Esophagus muscularis mucosa (tissue), 4 donors: Measurements from ENCODE around the gene ARID5B. TPM values are rescaled to one million over a fixed set of nuclear protein-coding genes. Genes with fewer than 3 reads are reported as not detected.

Experiments used
- DNase-seq: peaks from one replicate; pipeline ENCODE4 v3.0.0-alpha.2; 2017; ENCODE audit errors: extremely low spot score
- H3K27ac ChIP-seq, 4 donors: fragments of 200-600 bp; sonication (generic); replicated peaks in 1 of 4; 1 replicate in 3 of 4; 2 replicates in 1 of 4; pipeline ENCODE4 v1.5.1; 2016 to 2019; ENCODE audit warnings: mild to moderate bottlenecking in 1 of 4
- H3K27me3 ChIP-seq, 4 donors: fragments of 200-600 bp; sonication (generic); one replicate each; pipeline versions ENCODE4 v1.5.1 to v1.6.0; 2016 to 2019
- H3K36me3 ChIP-seq, 4 donors: fragments of 200-600 bp; sonication (generic); one replicate each; pipeline ENCODE4 v1.5.1; 2016 to 2019
- H3K4me1 ChIP-seq, 4 donors: fragments of 200-600 bp; sonication (generic); one replicate each; pipeline ENCODE4 v1.5.1; 2016 to 2019
- H3K4me3 ChIP-seq, 4 donors: fragments of 200-600 bp; sonication (generic); 1 replicate in 2 of 4; 2 replicates in 2 of 4; pipeline ENCODE4 v1.5.1; 2016 to 2019; ENCODE audit warnings: mild to moderate bottlenecking in 4 of 4, moderate library complexity in 1 of 4
- H3K9me3 ChIP-seq, 4 donors: fragments of 200-600 bp; sonication (generic); 1 replicate in 3 of 4; 2 replicates in 1 of 4; pipeline ENCODE4 v1.5.1; 2016 to 2019
- CTCF ChIP-seq, 3 experiments: fragments of 200-600 bp in 2 of 3; fragments of 450-650 bp in 1 of 3; sonication (generic) in 2 of 3; IDR thresholded peaks; one replicate each; pipeline ENCODE4 v1.5.1; 2017 to 2019; ENCODE audit warnings: antibody characterized with exemption in 3 of 3, mild to moderate bottlenecking in 2 of 3, moderate library complexity in 1 of 3
- EP300 ChIP-seq: sonication (generic); formaldehyde crosslinking; IDR thresholded peaks from one replicate; pipeline ENCODE4 v1.6.1; 2017; ENCODE audit warnings: antibody characterized with exemption
- POLR2A ChIP-seq: fragments of 450-650 bp; IDR thresholded peaks from one replicate; pipeline ENCODE4 v1.6.1; 2017; ENCODE audit warnings: antibody characterized with exemption, moderate library complexity, mild to moderate bottlenecking, low read depth
- POLR2AphosphoS5 ChIP-seq, 2 donors: sonication (generic); formaldehyde crosslinking; IDR thresholded peaks; one replicate each; pipeline ENCODE4 v1.6.1; 2017; ENCODE audit warnings: antibody characterized with exemption in 2 of 2
- WGBS: methylation state at CpG from one replicate; pipeline ENCODE4 v1.1.5; 2018; 5-methylcytosine and 5-hydroxymethylcytosine counted together
- intact Hi-C: fragments of 100-400 bp; cut with DNase I; formaldehyde crosslinking; loops from one replicate; pipeline ENCODE4 v1.15.1; 2023
- total RNA-seq, 4 donors: library from RNA; depleted of rRNA; stranded (reverse); fragments of >200 nt; gene quantifications; one replicate each; pipeline versions ENCODE4 v1.1.0 to v1.2.1, GENCODE V29; 2016

Gene ARID5B
- total RNA-seq, 4 donors from 2014 or later, result 33.6 to 150 (median 64.9) TPM

- no peak overlapping the region for H3K27ac ChIP-seq
- TF ChIP-seq EP300 (no peak), POLR2AphosphoS5 (IDR thresholded peaks at IDR 0.05) (no peak)
- intact Hi-C loops, result no loop called here
These were observed 13.7 kb upstream of the ARID5B start for GRCh38 chr10:61887772-61888171.

GRCh38 chr10:61888744-61889143 lies 12.8 kb upstream of the ARID5B start:
- no peak overlapping the region for H3K4me3 ChIP-seq
- H3K4me1 ChIP-seq, result no peaks in the 10 kb centered on the region
- H3K27me3 ChIP-seq, result no peaks in the 10 kb centered on the region
- no peaks in the 10 kb centered on the region for H3K36me3 ChIP-seq
- intact Hi-C loops, result no loop called here
- WGBS, result 85% methylated on average over 1 of the region's 1 CpG
- H3K9me3 ChIP-seq, result no peaks in the 10 kb centered on the region
- H3K27ac ChIP-seq, result no peak overlapping the region
- no peak for DNase-seq
- no peak for TF ChIP-seq POLR2AphosphoS5 (IDR thresholded peaks at IDR 0.05)
- no peak for TF ChIP-seq POLR2A
- no peak for TF ChIP-seq CTCF (IDR thresholded peaks at IDR 0.05)
- TF ChIP-seq EP300, result no peak

More at GRCh38 chr10:61887772-61888171, 13.7 kb upstream of the ARID5B start:
- Histone ChIP-seq H3K9me3 (no peaks in the 10 kb centered on the region), H3K27me3 (no peaks in the 10 kb centered on the region), H3K4me1 (no peaks in the 10 kb centered on the region), H3K36me3 (no peaks in the 10 kb centered on the region), H3K4me3 (no peak overlapping the region)
- DNase-seq, result no peak

GRCh38 chr10:61890430-61890829 lies 11.1 kb upstream of the ARID5B start:
- Histone ChIP-seq H3K9me3 (no peaks in the 10 kb centered on the region), H3K4me1 (no peaks in the 10 kb centered on the region), H3K36me3 (no peaks in the 10 kb centered on the region), H3K27me3 (no peaks in the 10 kb centered on the region), H3K27ac (no peak overlapping the region), H3K4me3 (no peak overlapping the region)
- TF ChIP-seq POLR2AphosphoS5 (IDR thresholded peaks at IDR 0.05), result no peak
- no peak for TF ChIP-seq CTCF (IDR thresholded peaks at IDR 0.05)
- intact Hi-C loops, result no loop called here
- DNase-seq, result no peak

GRCh38 chr10:61890881-61891409 lies 10.6 kb upstream of the ARID5B start:
- WGBS, result 94% methylated on average over 5 of the region's 5 CpGs

GRCh38 chr10:61891906-61892585 lies 9.5 kb upstream of the ARID5B start:
- no peaks in the 10 kb centered on the region for H3K27me3 ChIP-seq
- peaks cover 1 to 4% (median 3%) of the 10 kb centered on the region in 4 donors for H3K4me1 ChIP-seq
- H3K4me3 ChIP-seq, result no peak overlapping the region
- H3K9me3 ChIP-seq, result no peaks in the 10 kb centered on the region
- TF ChIP-seq EP300 (no peak), POLR2A (no peak), POLR2AphosphoS5 (IDR thresholded peaks at IDR 0.05) (no peak), CTCF (IDR thresholded peaks at IDR 0.05) (no peak)
- DNase-seq, result no peak
- no peaks in the 10 kb centered on the region for H3K36me3 ChIP-seq
- 38% methylated on average over 5 of the region's 5 CpGs for WGBS
- intact Hi-C loops, result no loop called here
- no peak overlapping the region for H3K27ac ChIP-seq

More at GRCh38 chr10:61890881-61891409, 10.6 kb upstream of the ARID5B start:
- Histone ChIP-seq H3K36me3 (no peaks in the 10 kb centered on the region), H3K4me3 (no peak overlapping the region), H3K27ac (no peak overlapping the region), H3K4me1 (no peaks in the 10 kb centered on the region), H3K27me3 (no peaks in the 10 kb centered on the region), H3K9me3 (no peaks in the 10 kb centered on the region)
- no peak for DNase-seq
- intact Hi-C loops, result no loop called here
- no peak for TF ChIP-seq POLR2AphosphoS5 (IDR thresholded peaks at IDR 0.05)
- no peak for TF ChIP-seq POLR2A
- no peak for TF ChIP-seq EP300
- no peak for TF ChIP-seq CTCF (IDR thresholded peaks at IDR 0.05)
